ENCODE results near the gene IL1RAPL1. TPM values are rescaled to one million over a fixed set of nuclear protein-coding genes. Genes with fewer than 3 reads are reported as not detected.

IL1RAPL1 gene
- total RNA-seq, 5 donors from 2014 or later (not counting 1 experiment from before 2014, with no cell fraction given) = not detected

DNA sequence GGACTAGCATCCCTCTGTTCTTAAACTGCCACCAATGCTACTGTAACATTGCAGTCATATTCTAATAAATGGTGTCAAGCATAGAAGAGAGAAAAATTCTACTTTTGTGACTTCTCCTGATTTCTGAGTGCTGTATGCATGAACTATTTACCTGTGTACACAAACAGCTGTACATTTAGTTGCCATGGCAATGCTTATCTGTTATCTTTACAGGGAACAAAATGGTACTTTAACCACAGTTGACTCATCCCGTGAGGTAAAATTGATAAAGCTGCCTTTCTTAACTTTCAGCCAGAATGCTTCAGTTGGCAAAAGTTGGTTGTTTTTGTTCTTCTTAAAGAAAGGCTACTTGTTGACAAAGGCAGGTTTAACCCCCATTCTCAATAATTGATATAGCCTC is 1040.6 kb downstream of the IL1RAPL1 start:
- ChIA-PET POLR2A (no interaction called here), CTCF (no interaction called here)
- WGBS (ENCODE audit: insufficient coverage) = no CpG with 5 or more reads among the region's 1 CpG
- Histone ChIP-seq H3K4me1 (ENCODE audit: control insufficient read depth in 1 of 2, extremely low read depth in 1 of 2, insufficient read depth in 2 of 2, low read length in 2 of 2) (no peaks in the 10 kb centered on the region), H3K27me3 (replicated peaks in 1 of 2; ENCODE audit: control insufficient read depth in 2 of 2, extremely low read depth in 1 of 2, insufficient read depth in 2 of 2, low read length in 1 of 2) (no peaks in the 10 kb centered on the region), H3K36me3 (ENCODE audit: control insufficient read depth in 2 of 2, extremely low read depth in 1 of 2, insufficient read depth in 1 of 2, low read length in 1 of 2) (no peaks in the 10 kb centered on the region), H3K9me3 (no peaks in the 10 kb centered on the region), H3K27ac (ENCODE audit: low read length) (no peak overlapping the region), H3K4me3 (ENCODE audit: control insufficient read depth in 1 of 2, extremely low read depth in 1 of 2, low read length in 1 of 2) (no peak overlapping the region)
- Mint-ChIP-seq H3K4me3 (no peak overlapping the region), H3K36me3 (no peaks in the 10 kb centered on the region), H3K9me3 (peaks cover 0 to 5% (median 0%) of the 10 kb centered on the region in 3 donors), H3K27ac (no peak overlapping the region), H3K27me3 (no peaks in the 10 kb centered on the region), H3K4me1 (no peaks in the 10 kb centered on the region)
- DNase-seq = no peak
- no peak for ATAC-seq (replicated peaks in 1 of 4)

GRCh38 chrX:29634516-29634915 is 1047.3 kb downstream of the IL1RAPL1 start:
- no peaks in the 10 kb centered on the region for H3K4me1 ChIP-seq (ENCODE audit: control insufficient read depth in 1 of 2, extremely low read depth in 1 of 2, insufficient read depth in 2 of 2, low read length in 2 of 2)
- no peak overlapping the region for H3K27ac Mint-ChIP-seq
- H3K36me3 Mint-ChIP-seq = no peaks in the 10 kb centered on the region
- H3K9me3 ChIP-seq = no peaks in the 10 kb centered on the region
- H3K9me3 Mint-ChIP-seq = peaks cover 0 to 2% (median 0%) of the 10 kb centered on the region in 3 donors
- no CpG with 5 or more reads among the region's 2 CpGs for WGBS (ENCODE audit: insufficient coverage)
- H3K27me3 ChIP-seq (replicated peaks in 1 of 2; ENCODE audit: control insufficient read depth in 2 of 2, extremely low read depth in 1 of 2, insufficient read depth in 2 of 2, low read length in 1 of 2) = no peaks in the 10 kb centered on the region
- H3K4me3 ChIP-seq (ENCODE audit: control insufficient read depth in 1 of 2, extremely low read depth in 1 of 2, low read length in 1 of 2) = no peak overlapping the region
- no peaks in the 10 kb centered on the region for H3K27me3 Mint-ChIP-seq
- no peak overlapping the region for H3K27ac ChIP-seq (ENCODE audit: low read length)
- ChIA-PET CTCF (no interaction called here), POLR2A (no interaction called here)
- DNase-seq (no peak), ATAC-seq (replicated peaks in 1 of 4) (no peak)
- H3K4me3 Mint-ChIP-seq = no peak overlapping the region
- H3K4me1 Mint-ChIP-seq = no peaks in the 10 kb centered on the region
- H3K36me3 ChIP-seq (ENCODE audit: control insufficient read depth in 2 of 2, extremely low read depth in 1 of 2, insufficient read depth in 1 of 2, low read length in 1 of 2) = no peaks in the 10 kb centered on the region

- Histone ChIP-seq H3K27ac (ENCODE audit: low read length) (no peak overlapping the region), H3K27me3 (replicated peaks in 1 of 2; ENCODE audit: control insufficient read depth in 2 of 2, extremely low read depth in 1 of 2, insufficient read depth in 2 of 2, low read length in 1 of 2) (no peaks in the 10 kb centered on the region), H3K4me1 (ENCODE audit: control insufficient read depth in 1 of 2, extremely low read depth in 1 of 2, insufficient read depth in 2 of 2, low read length in 2 of 2) (no peaks in the 10 kb centered on the region), H3K36me3 (ENCODE audit: control insufficient read depth in 2 of 2, extremely low read depth in 1 of 2, insufficient read depth in 1 of 2, low read length in 1 of 2) (no peaks in the 10 kb centered on the region), H3K9me3 (no peaks in the 10 kb centered on the region), H3K4me3 (ENCODE audit: control insufficient read depth in 1 of 2, extremely low read depth in 1 of 2, low read length in 1 of 2) (no peak overlapping the region)
- H3K9me3 Mint-ChIP-seq = peaks cover 0 to 4% (median 2%) of the 10 kb centered on the region in 3 donors
- ATAC-seq (replicated peaks in 1 of 4) = no peak
- no peaks in the 10 kb centered on the region for H3K4me1 Mint-ChIP-seq
- no peak overlapping the region for H3K4me3 Mint-ChIP-seq
- CTCF ChIA-PET = no interaction called here
- POLR2A ChIA-PET = no interaction called here
- no peaks in the 10 kb centered on the region for H3K27me3 Mint-ChIP-seq
- no CpG with 5 or more reads among the region's 3 CpGs for WGBS (ENCODE audit: insufficient coverage)
- no peak overlapping the region for H3K27ac Mint-ChIP-seq
- H3K36me3 Mint-ChIP-seq = no peaks in the 10 kb centered on the region
- DNase-seq = no peak
Observed at GRCh38 chrX:29636331-29636730, 1049.1 kb downstream of the IL1RAPL1 start.

GRCh38 chrX:29640106-29640505 is 1052.9 kb downstream of the IL1RAPL1 start:
- no peaks in the 10 kb centered on the region for H3K4me1 ChIP-seq (ENCODE audit: control insufficient read depth in 1 of 2, extremely low read depth in 1 of 2, insufficient read depth in 2 of 2, low read length in 2 of 2)
- no peak overlapping the region for H3K4me3 ChIP-seq (ENCODE audit: control insufficient read depth in 1 of 2, extremely low read depth in 1 of 2, low read length in 1 of 2)
- DNase-seq (no peak), ATAC-seq (replicated peaks in 1 of 4) (no peak)
- WGBS (ENCODE audit: insufficient coverage) = no CpG with 5 or more reads among the region's 2 CpGs
- ChIA-PET POLR2A (no interaction called here), CTCF (no interaction called here)
- no peaks in the 10 kb centered on the region for H3K27me3 ChIP-seq (replicated peaks in 1 of 2; ENCODE audit: control insufficient read depth in 2 of 2, extremely low read depth in 1 of 2, insufficient read depth in 2 of 2, low read length in 1 of 2)
- Mint-ChIP-seq H3K36me3 (no peaks in the 10 kb centered on the region), H3K9me3 (peaks cover 0 to 4% (median 2%) of the 10 kb centered on the region in 3 donors), H3K27ac (no peak overlapping the region), H3K4me3 (no peak overlapping the region), H3K4me1 (no peaks in the 10 kb centered on the region), H3K27me3 (no peaks in the 10 kb centered on the region)
- H3K27ac ChIP-seq (ENCODE audit: low read length) = no peak overlapping the region
- no peaks in the 10 kb centered on the region for H3K9me3 ChIP-seq
- H3K36me3 ChIP-seq (ENCODE audit: control insufficient read depth in 2 of 2, extremely low read depth in 1 of 2, insufficient read depth in 1 of 2, low read length in 1 of 2) = no peaks in the 10 kb centered on the region

- no peak overlapping the region for H3K27ac Mint-ChIP-seq
- no peaks in the 10 kb centered on the region for H3K27me3 Mint-ChIP-seq
- no peak overlapping the region for H3K4me3 Mint-ChIP-seq
- ChIA-PET CTCF (no interaction called here), POLR2A (no interaction called here)
- no peak overlapping the region for H3K4me3 ChIP-seq (ENCODE audit: control insufficient read depth in 1 of 2, extremely low read depth in 1 of 2, low read length in 1 of 2)
- ATAC-seq (replicated peaks in 1 of 4) = no peak
- no peaks in the 10 kb centered on the region for H3K36me3 ChIP-seq (ENCODE audit: control insufficient read depth in 2 of 2, extremely low read depth in 1 of 2, insufficient read depth in 1 of 2, low read length in 1 of 2)
- H3K36me3 Mint-ChIP-seq = no peaks in the 10 kb centered on the region
- H3K27ac ChIP-seq (ENCODE audit: low read length) = no peak overlapping the region
- WGBS (ENCODE audit: insufficient coverage) = no CpG with 5 or more reads among the region's 1 CpG
- no peaks in the 10 kb centered on the region for H3K4me1 ChIP-seq (ENCODE audit: control insufficient read depth in 1 of 2, extremely low read depth in 1 of 2, insufficient read depth in 2 of 2, low read length in 2 of 2)
- H3K4me1 Mint-ChIP-seq = no peaks in the 10 kb centered on the region
- H3K9me3 ChIP-seq = no peaks in the 10 kb centered on the region
- no peak for DNase-seq
- H3K27me3 ChIP-seq (replicated peaks in 1 of 2; ENCODE audit: control insufficient read depth in 2 of 2, extremely low read depth in 1 of 2, insufficient read depth in 2 of 2, low read length in 1 of 2) = no peaks in the 10 kb centered on the region
- H3K9me3 Mint-ChIP-seq = peaks cover 0 to 6% (median 4%) of the 10 kb centered on the region in 3 donors
Observed at GRCh38 chrX:29641461-29641860, 1054.2 kb downstream of the IL1RAPL1 start.

DNA sequence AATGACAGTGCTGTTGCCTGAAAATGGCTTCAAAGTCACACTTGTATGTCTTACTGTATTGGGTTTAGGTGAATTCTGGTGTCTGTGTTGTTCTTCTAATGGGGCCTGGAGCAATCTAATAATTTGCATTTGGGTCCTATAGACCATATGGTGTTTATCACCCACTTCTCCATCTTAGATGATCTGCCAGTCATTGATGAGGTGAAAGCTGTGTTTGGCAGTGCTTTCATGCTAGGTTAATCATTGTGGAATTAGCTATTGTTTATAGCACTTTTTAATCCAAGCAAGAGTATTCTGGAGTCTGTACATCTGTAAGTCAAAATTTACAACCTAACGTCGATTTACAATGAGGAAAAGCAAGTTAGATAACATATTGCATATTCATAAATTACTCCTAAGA is 1055.9 kb downstream of the IL1RAPL1 start:
- H3K27ac Mint-ChIP-seq = no peak overlapping the region
- no peaks in the 10 kb centered on the region for H3K4me1 ChIP-seq (ENCODE audit: control insufficient read depth in 1 of 2, extremely low read depth in 1 of 2, insufficient read depth in 2 of 2, low read length in 2 of 2)
- no peaks in the 10 kb centered on the region for H3K36me3 ChIP-seq (ENCODE audit: control insufficient read depth in 2 of 2, extremely low read depth in 1 of 2, insufficient read depth in 1 of 2, low read length in 1 of 2)
- H3K9me3 Mint-ChIP-seq = peaks cover 0 to 9% (median 4%) of the 10 kb centered on the region in 3 donors
- no peaks in the 10 kb centered on the region for H3K27me3 ChIP-seq (replicated peaks in 1 of 2; ENCODE audit: control insufficient read depth in 2 of 2, extremely low read depth in 1 of 2, insufficient read depth in 2 of 2, low read length in 1 of 2)
- no peaks in the 10 kb centered on the region for H3K36me3 Mint-ChIP-seq
- no peaks in the 10 kb centered on the region for H3K27me3 Mint-ChIP-seq
- H3K4me1 Mint-ChIP-seq = no peaks in the 10 kb centered on the region
- DNase-seq = no peak
- H3K4me3 ChIP-seq (ENCODE audit: control insufficient read depth in 1 of 2, extremely low read depth in 1 of 2, low read length in 1 of 2) = no peak overlapping the region
- whole genome bisulfite sequencing (ENCODE audit: insufficient coverage) = no CpG with 5 or more reads among the region's 2 CpGs
- no peak for ATAC-seq (replicated peaks in 1 of 4)
- ChIA-PET POLR2A (no interaction called here), CTCF (no interaction called here)
- no peak overlapping the region for H3K27ac ChIP-seq (ENCODE audit: low read length)
- H3K4me3 Mint-ChIP-seq = no peak overlapping the region
- H3K9me3 ChIP-seq = no peaks in the 10 kb centered on the region

GRCh38 chrX:29648161-29648560 is 1060.9 kb downstream of the IL1RAPL1 start:
- POLR2A ChIA-PET = no interaction called here
- no peaks in the 10 kb centered on the region for H3K4me1 ChIP-seq (ENCODE audit: control insufficient read depth in 1 of 2, extremely low read depth in 1 of 2, insufficient read depth in 2 of 2, low read length in 2 of 2)
- no CpG with 5 or more reads among the region's 1 CpG for WGBS (ENCODE audit: insufficient coverage)
- no peaks in the 10 kb centered on the region for H3K9me3 ChIP-seq
- Mint-ChIP-seq H3K4me1 (no peaks in the 10 kb centered on the region), H3K9me3 (peaks cover 0 to 7% (median 5%) of the 10 kb centered on the region in 3 donors), H3K36me3 (no peaks in the 10 kb centered on the region), H3K4me3 (no peak overlapping the region), H3K27me3 (no peaks in the 10 kb centered on the region), H3K27ac (no peak overlapping the region)
- CTCF ChIA-PET = no interaction called here
- DNase-seq = no peak
- H3K4me3 ChIP-seq (ENCODE audit: control insufficient read depth in 1 of 2, extremely low read depth in 1 of 2, low read length in 1 of 2) = no peak overlapping the region
- no peaks in the 10 kb centered on the region for H3K27me3 ChIP-seq (replicated peaks in 1 of 2; ENCODE audit: control insufficient read depth in 2 of 2, extremely low read depth in 1 of 2, insufficient read depth in 2 of 2, low read length in 1 of 2)
- no peaks in the 10 kb centered on the region for H3K36me3 ChIP-seq (ENCODE audit: control insufficient read depth in 2 of 2, extremely low read depth in 1 of 2, insufficient read depth in 1 of 2, low read length in 1 of 2)
- H3K27ac ChIP-seq (ENCODE audit: low read length) = no peak overlapping the region
- no peak for ATAC-seq (replicated peaks in 1 of 4)

Data from T-cell (primary cell).